C4-2B (cell line): Measurements from ENCODE around the gene KASH5.

Source experiments
- H3K27ac ChIP-seq: fragments of 450-650 bp; 2 replicates; pipeline ENCODE4 v1.5.1; 2017
- ZFX ChIP-seq: fragments of 450-650 bp; IDR thresholded peaks from 2 replicates; pipeline ENCODE4 v1.6.1; 2017
- TF ChIP-seq, protein P1 (sequence below): fragments of 450-650 bp; conservative IDR thresholded peaks from 2 replicates; pipeline ENCODE4 v1.5.1; 2017; ENCODE audit warnings: mild to moderate bottlenecking

The KASH5 gene

DNA sequence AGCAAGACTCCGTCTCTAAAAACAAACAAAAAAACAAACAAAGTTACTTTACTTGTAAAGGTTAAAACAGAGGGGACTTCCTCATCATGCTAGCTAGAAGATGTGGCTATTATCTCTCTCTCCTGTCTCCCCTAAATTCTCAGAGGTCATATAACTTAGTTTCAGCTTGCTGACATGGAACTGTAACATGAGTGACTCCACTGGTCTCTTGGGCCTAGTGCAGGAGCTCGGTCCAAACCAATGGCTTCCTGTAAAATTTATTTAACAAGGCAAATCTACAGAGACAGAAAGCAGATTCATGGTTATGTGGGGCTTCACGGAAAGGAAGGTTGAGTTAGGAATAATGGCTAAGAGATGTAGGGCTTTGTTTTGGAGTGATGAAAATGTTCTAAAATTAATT is 9.5 kb upstream of the KASH5 start:
- H3K27ac ChIP-seq = no peak overlapping the region
- TF ChIP-seq, protein P1, sequence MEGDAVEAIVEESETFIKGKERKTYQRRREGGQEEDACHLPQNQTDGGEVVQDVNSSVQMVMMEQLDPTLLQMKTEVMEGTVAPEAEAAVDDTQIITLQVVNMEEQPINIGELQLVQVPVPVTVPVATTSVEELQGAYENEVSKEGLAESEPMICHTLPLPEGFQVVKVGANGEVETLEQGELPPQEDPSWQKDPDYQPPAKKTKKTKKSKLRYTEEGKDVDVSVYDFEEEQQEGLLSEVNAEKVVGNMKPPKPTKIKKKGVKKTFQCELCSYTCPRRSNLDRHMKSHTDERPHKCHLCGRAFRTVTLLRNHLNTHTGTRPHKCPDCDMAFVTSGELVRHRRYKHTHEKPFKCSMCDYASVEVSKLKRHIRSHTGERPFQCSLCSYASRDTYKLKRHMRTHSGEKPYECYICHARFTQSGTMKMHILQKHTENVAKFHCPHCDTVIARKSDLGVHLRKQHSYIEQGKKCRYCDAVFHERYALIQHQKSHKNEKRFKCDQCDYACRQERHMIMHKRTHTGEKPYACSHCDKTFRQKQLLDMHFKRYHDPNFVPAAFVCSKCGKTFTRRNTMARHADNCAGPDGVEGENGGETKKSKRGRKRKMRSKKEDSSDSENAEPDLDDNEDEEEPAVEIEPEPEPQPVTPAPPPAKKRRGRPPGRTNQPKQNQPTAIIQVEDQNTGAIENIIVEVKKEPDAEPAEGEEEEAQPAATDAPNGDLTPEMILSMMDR = no peak
- TF ChIP-seq ZFX = no peak

DNA sequence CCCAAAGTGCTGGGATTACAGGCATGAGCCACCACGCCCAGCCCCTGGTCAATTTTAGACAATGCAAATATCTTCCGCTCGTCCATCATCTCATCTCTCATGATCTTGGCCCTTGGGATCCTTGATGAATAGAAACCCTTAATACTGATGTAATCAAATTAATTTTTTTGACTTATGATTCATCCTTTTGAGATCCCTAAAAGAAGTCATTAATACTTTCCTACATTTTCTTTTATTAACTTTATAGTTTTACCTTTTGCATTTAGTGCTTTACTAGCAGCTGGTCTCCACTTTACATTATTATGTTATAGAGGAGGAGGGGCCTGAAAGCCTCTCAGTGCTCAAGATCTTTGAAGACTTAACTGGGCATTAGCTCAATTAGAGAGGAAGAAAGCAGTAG is 7.7 kb upstream of the KASH5 start:
- TF ChIP-seq, protein P1 = no peak
- no peak for TF ChIP-seq ZFX

DNA sequence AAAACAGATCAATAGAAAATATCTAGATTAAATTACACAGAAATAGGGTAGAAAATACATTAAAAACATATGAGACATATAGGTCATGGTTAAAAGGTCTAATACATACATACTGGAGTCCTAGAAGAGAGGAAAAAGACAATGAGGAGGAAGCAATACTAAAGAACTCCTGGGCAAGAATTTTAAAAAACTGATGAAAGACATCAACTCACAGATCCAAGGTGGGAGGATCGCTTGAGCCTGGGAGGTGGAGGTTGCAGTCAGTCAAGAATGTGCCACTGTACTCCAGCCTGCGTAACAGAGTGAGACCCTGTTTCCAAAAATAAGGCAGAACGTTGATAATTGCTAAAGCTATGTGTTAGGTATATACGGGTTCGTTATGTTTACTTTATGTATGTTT is 5.4 kb upstream of the KASH5 start:
- TF ChIP-seq ZFX = no peak
- TF ChIP-seq, protein P1 = no peak

More for the DNA sequence above, 7.7 kb upstream of the KASH5 start:
- no peak overlapping the region for H3K27ac ChIP-seq

DNA sequence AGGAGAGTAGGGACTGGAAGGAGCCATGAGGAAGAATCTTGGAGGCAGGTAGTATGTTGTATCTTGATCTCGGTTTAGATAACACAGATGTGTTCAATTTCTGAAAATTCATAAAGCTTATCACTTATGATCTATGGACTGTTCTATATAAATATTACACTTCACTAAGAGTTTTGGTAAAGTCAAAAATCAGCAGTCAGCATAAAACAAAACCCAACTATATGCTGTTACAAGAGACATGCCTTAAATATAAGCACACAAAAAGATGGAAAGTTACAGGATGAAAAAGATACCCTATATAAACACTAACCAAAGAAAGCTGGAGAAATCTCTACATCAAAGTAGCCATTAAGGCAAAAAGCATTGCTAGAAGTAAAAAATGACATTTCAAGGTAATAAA is 4.5 kb upstream of the KASH5 start:
- TF ChIP-seq ZFX = no peak
- TF ChIP-seq, protein P1 = no peak
- no peak overlapping the region for H3K27ac ChIP-seq

More for the DNA sequence above, 5.4 kb upstream of the KASH5 start:
- H3K27ac ChIP-seq = no peak overlapping the region

DNA sequence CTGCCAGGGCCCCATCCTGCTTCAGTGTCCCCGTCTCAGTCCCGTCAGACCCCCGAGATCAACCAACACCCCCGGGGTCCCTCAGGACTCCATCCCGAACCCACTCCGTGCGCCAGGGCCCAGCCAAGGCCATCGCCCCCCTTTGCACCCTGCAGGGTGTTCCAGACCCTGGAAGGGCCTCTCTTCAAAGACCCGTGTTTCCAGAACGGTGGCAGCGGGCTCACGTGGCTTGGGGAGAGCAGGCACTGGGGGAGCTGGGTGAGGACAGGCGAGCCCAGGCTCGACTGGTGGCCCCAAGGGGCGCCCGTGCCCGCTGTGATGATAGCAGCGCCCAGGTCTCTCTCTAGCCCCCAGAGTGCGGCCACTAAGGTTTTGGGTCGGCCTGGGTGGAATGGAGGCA is 1.4 kb downstream of the KASH5 start:
- H3K27ac ChIP-seq = no peak overlapping the region
- no peak for TF ChIP-seq ZFX
- TF ChIP-seq, protein P1 = no peak

DNA sequence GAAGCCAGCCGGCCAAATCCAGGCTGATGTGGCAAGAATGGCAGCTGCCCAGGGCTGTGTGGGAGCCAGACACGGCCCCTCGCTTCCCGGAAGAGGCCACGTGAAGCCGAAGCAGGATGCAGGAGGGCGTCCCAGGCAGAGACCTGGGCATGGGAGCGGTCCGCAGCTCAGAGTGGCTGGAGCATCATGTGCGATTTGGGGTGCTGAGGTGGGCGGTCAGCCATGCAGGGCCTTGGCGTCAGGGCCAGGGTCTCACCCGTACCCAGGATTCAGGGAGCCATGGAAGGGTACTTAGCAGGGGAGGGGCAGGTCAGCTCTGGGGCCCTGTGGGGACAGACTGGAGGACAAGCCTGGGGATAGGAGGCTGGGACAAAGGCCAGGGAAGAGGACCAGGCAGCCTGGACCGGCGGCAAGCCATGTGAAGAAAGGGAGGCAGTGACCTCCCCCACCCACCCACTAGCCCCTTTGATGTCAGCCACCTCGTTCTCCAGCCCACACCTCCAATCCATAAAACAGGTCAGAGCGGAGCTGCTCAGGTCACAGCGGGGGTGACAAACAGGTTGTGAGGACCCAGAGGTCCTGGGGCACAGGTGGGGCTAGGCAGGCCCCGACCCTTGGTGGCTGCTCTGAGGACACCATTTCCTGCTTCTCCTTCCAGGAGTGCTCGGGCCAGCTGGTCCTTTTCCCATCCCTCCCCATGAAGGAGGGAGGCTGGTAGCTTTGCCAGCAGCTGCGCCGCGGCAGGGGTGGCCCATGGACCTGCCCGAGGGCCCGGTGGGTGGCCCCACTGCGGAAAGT is 2.3 kb downstream of the KASH5 start:
- H3K27ac ChIP-seq = no peak overlapping the region
- TF ChIP-seq, protein P1 = no peak
- TF ChIP-seq ZFX = no peak

DNA sequence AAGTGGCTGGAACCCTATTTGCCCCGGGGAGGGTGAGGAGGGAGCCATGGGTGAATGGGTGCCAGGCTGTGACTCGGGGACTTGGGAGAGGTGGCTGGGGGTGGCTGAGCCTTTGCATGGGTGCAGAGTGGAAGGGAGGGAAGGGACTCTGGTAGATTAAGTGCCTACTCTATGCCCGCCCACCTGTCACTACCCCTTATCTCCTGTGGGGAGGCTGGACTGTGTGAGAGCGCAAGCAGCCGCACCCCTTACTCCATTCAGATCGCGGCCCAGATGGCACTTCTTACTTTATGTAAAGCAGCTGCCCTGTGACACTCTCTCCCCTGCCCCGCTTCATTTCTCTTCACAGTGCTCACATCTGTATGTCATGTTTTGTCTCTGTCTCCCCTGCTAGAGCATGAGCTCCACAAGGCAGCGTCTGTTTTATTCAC is 2.9 kb downstream of the KASH5 start:
- H3K27ac ChIP-seq = no peak overlapping the region
- TF ChIP-seq, protein P1 = no peak
- no peak for TF ChIP-seq ZFX
